Measurements from ENCODE around the gene TAF11L4. TPM values are rescaled to one million over a fixed set of nuclear protein-coding genes. Genes with fewer than 3 reads are reported as not detected.
"Not testable (repeated sequence)": the region's sequence is repeated elsewhere in the genome, so short reads cannot be mapped to it uniquely, and the experiment has no call there.

TAF11L4 gene
- total RNA-seq, 1 donor from 2014 or later = not detected

- not testable (repeated sequence) for H3K9me3 Mint-ChIP-seq; H3K4me3 Mint-ChIP-seq; H3K27ac Mint-ChIP-seq; H3K36me3 Mint-ChIP-seq; H3K27me3 Mint-ChIP-seq (ENCODE audit: low read depth); H3K4me1 Mint-ChIP-seq
- DNase-seq (ENCODE audit: low spot score in 2 of 2, unreplicated experiment in 2 of 2) = peak; percentile 46 to 57
Observed at GRCh38 chr5:17526504-17526903, 4.9 kb downstream of the TAF11L4 start.

GRCh38 chr5:17528369-17528768, 6.8 kb downstream of the TAF11L4 start, which contains the start of gene TAF11L6:
Gene TAF11L6, plus strand, starts transcription at chr5:17528669.
- H3K9me3 Mint-ChIP-seq; H3K4me3 Mint-ChIP-seq; H3K27ac Mint-ChIP-seq; H3K27me3 Mint-ChIP-seq (ENCODE audit: low read depth); H3K4me1 Mint-ChIP-seq; H3K36me3 Mint-ChIP-seq; DNase-seq (ENCODE audit: low spot score in 2 of 2, unreplicated experiment in 2 of 2): not testable (repeated sequence)

Other genes with a start within 250 kb of the TAF11L4 start
- gene TAF11L2, start 23.6 kb upstream of the TAF11L4 start, total RNA-seq = not detected in 3 replicates
- not detected in 3 replicates for gene TAF11L3, start 3.4 kb upstream of the TAF11L4 start, total RNA-seq
- not detected in 3 replicates for gene TAF11L5, start 3.4 kb downstream of the TAF11L4 start, total RNA-seq
- not detected in 3 replicates for gene TAF11L6, start 6.9 kb downstream of the TAF11L4 start, total RNA-seq
- not detected in 3 replicates for gene TAF11L7, start 64.0 kb downstream of the TAF11L4 start, total RNA-seq
- gene TAF11L8, start 69.2 kb downstream of the TAF11L4 start, total RNA-seq = not detected in 3 replicates
- not detected in 3 replicates for gene TAF11L9, start 72.6 kb downstream of the TAF11L4 start, total RNA-seq
- not detected in 3 replicates for gene TAF11L10, start 76.0 kb downstream of the TAF11L4 start, total RNA-seq
- not detected in 3 replicates for gene TAF11L11, start 82.4 kb downstream of the TAF11L4 start, total RNA-seq
- gene TAF11L12, start 88.6 kb downstream of the TAF11L4 start, total RNA-seq = not detected in 3 replicates
- gene TAF11L13, start 110.3 kb downstream of the TAF11L4 start, total RNA-seq = not detected in 3 replicates
- gene TAF11L14, start 112.7 kb downstream of the TAF11L4 start, total RNA-seq = not detected in 3 replicates

Data from mesothelial cell of epicardium (in vitro differentiated cells).